ENCODE measurements around the gene OR2K2.

DNA sequence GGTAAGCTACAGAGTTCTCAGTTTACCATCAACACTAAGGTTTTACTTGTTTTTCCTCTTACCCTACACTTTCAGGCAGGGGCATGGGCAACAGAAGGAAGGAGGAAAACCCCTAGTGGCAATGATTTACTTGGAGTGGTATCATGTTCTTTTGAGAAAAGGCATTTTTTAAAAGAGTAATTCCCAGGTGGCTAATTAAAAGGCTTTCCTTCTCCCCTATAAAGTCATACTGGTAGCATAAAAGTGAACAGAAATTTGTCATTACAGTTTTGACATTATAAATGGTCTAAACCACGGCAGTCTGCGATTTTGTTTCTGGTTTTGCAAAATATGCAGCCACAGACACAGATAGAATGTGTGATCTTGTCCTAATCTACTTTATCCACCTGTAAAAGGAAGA lies 30.9 kb upstream of the OR2K2 start:
- TF ChIP-seq, protein P1, sequence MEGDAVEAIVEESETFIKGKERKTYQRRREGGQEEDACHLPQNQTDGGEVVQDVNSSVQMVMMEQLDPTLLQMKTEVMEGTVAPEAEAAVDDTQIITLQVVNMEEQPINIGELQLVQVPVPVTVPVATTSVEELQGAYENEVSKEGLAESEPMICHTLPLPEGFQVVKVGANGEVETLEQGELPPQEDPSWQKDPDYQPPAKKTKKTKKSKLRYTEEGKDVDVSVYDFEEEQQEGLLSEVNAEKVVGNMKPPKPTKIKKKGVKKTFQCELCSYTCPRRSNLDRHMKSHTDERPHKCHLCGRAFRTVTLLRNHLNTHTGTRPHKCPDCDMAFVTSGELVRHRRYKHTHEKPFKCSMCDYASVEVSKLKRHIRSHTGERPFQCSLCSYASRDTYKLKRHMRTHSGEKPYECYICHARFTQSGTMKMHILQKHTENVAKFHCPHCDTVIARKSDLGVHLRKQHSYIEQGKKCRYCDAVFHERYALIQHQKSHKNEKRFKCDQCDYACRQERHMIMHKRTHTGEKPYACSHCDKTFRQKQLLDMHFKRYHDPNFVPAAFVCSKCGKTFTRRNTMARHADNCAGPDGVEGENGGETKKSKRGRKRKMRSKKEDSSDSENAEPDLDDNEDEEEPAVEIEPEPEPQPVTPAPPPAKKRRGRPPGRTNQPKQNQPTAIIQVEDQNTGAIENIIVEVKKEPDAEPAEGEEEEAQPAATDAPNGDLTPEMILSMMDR (IDR thresholded peaks at IDR 0.05; ENCODE audit: low read depth, low read length) = no peak
- no peak for TF ChIP-seq EZH2phosphoT487 (IDR thresholded peaks at IDR 0.05; ENCODE audit: low read depth)
